Glutamatergic neuron (in vitro differentiated cells): Measurements from ENCODE around the gene ZBBX. TPM values are rescaled to one million over a fixed set of nuclear protein-coding genes. Genes with fewer than 3 reads are reported as not detected.

Experiments used
- DNase-seq: peaks from one replicate; pipeline ENCODE4 v3.0.0; 2022
- H3K27ac Mint-ChIP-seq: one replicate; pipeline ENCODE4 v1.8.0; 2020; ENCODE audit warnings: mild to moderate bottlenecking, mixed read lengths, inconsistent platforms; ENCODE audit not compliant: unreplicated experiment
- H3K27me3 Mint-ChIP-seq: one replicate; pipeline ENCODE4 v1.8.0; 2020; ENCODE audit warnings: mild to moderate bottlenecking, moderate library complexity, mixed read lengths, inconsistent platforms; ENCODE audit not compliant: unreplicated experiment
- H3K36me3 Mint-ChIP-seq: one replicate; pipeline ENCODE4 v1.8.0; 2020; ENCODE audit warnings: mild to moderate bottlenecking, mixed read lengths, inconsistent platforms; ENCODE audit not compliant: unreplicated experiment
- H3K4me1 Mint-ChIP-seq: one replicate; pipeline ENCODE4 v1.8.0; 2020; ENCODE audit warnings: mild to moderate bottlenecking, low read depth, mixed read lengths, inconsistent platforms; ENCODE audit not compliant: unreplicated experiment
- H3K4me3 Mint-ChIP-seq: one replicate; pipeline ENCODE4 v1.8.0; 2020; ENCODE audit warnings: mild to moderate bottlenecking, mixed read lengths, inconsistent platforms; ENCODE audit not compliant: unreplicated experiment
- H3K9me3 Mint-ChIP-seq: one replicate; pipeline ENCODE4 v1.8.0; 2020; ENCODE audit warnings: mild to moderate bottlenecking, moderate library complexity, mixed read lengths, inconsistent platforms; ENCODE audit not compliant: unreplicated experiment
- total RNA-seq: library from RNA; stranded (reverse); fragmentation: NEBNext Ultra II Directional; extraction: Animal tissue kit (Norgen Biotek cat#: 25700); gene quantifications from one replicate; pipeline ENCODE4 v1.2.1, GENCODE V29; 2021; ENCODE audit not compliant: unreplicated experiment
- TF ChIP-seq, protein P1 (sequence below): fragments of 200-600 bp; sonication (generic); IDR thresholded peaks from one replicate; pipeline ENCODE4 v1.5.0; 2021; ENCODE audit not compliant: partially characterized antibody, unreplicated experiment

The ZBBX gene
- total RNA-seq, 1 donor from 2014 or later = 1.4 TPM

GRCh38 chr3:167251678-167252077, 128.4 kb downstream of the ZBBX start:
- DNase-seq = no peak
- Mint-ChIP-seq H3K27ac (no peak overlapping the region), H3K9me3 (peaks cover 2% of the 10 kb centered on the region), H3K4me3 (no peak overlapping the region), H3K27me3 (no peaks in the 10 kb centered on the region), H3K36me3 (no peaks in the 10 kb centered on the region), H3K4me1 (peaks cover 3% of the 10 kb centered on the region)
- TF ChIP-seq, protein P1, sequence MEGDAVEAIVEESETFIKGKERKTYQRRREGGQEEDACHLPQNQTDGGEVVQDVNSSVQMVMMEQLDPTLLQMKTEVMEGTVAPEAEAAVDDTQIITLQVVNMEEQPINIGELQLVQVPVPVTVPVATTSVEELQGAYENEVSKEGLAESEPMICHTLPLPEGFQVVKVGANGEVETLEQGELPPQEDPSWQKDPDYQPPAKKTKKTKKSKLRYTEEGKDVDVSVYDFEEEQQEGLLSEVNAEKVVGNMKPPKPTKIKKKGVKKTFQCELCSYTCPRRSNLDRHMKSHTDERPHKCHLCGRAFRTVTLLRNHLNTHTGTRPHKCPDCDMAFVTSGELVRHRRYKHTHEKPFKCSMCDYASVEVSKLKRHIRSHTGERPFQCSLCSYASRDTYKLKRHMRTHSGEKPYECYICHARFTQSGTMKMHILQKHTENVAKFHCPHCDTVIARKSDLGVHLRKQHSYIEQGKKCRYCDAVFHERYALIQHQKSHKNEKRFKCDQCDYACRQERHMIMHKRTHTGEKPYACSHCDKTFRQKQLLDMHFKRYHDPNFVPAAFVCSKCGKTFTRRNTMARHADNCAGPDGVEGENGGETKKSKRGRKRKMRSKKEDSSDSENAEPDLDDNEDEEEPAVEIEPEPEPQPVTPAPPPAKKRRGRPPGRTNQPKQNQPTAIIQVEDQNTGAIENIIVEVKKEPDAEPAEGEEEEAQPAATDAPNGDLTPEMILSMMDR = no peak

DNA sequence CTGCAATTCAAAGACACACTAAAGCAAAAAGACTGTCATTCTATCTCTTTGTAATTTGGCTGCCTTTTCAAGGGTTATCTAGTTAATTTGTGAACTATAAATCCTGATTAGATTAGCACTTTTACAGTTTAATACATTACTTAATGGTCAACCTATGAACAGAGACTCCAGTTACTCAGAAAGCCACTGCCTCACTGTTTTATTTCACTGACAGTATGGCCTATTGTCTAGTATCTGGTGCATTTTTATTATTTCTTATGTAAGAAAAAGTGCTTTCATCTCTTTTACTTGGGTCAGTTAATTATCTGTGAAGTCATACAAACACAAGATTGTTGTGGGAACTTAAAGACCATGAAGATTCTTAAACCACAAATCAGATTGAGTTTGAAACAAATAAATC, 133.8 kb downstream of the ZBBX start:
- TF ChIP-seq, protein P1 = no peak
- H3K36me3 Mint-ChIP-seq = no peaks in the 10 kb centered on the region
- no peak overlapping the region for H3K4me3 Mint-ChIP-seq
- peaks cover 3% of the 10 kb centered on the region for H3K4me1 Mint-ChIP-seq
- no peak for DNase-seq
- H3K27me3 Mint-ChIP-seq = no peaks in the 10 kb centered on the region
- H3K27ac Mint-ChIP-seq = no peak overlapping the region
- H3K9me3 Mint-ChIP-seq = peaks cover 2% of the 10 kb centered on the region

GRCh38 chr3:167241048-167241845, 138.8 kb downstream of the ZBBX start:
- DNase-seq = no peak
- H3K27me3 Mint-ChIP-seq = no peaks in the 10 kb centered on the region
- H3K9me3 Mint-ChIP-seq = no peaks in the 10 kb centered on the region
- H3K27ac Mint-ChIP-seq = peak overlapping the region; percentile 75
- TF ChIP-seq, protein P1 = no peak
- peak overlapping the region; percentile 26 for H3K4me3 Mint-ChIP-seq
- peaks cover 16% of the 10 kb centered on the region for H3K4me1 Mint-ChIP-seq
- H3K36me3 Mint-ChIP-seq = no peaks in the 10 kb centered on the region

DNA sequence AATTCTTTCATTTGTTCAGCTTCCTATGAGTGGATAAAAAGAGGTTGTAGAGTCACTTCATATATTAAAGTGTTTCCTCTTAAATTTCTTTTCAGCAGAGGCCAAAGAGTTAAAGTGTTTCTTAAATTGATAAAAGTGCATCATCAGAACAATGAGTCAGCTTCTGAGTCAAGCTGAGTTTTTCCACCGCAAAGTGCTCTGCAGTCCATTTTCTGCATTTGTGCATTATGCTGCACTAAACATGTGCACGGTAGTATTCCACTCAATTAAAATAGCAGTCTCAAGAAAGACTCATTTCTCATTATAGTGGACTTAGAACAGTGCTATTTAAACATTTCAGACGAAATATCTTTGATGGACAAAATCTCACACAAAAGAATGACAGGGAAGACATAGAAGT, 152.0 kb downstream of the ZBBX start:
- Mint-ChIP-seq H3K4me1 (no peaks in the 10 kb centered on the region), H3K27ac (no peak overlapping the region), H3K36me3 (no peaks in the 10 kb centered on the region), H3K4me3 (no peak overlapping the region), H3K9me3 (no peaks in the 10 kb centered on the region), H3K27me3 (peaks cover 2% of the 10 kb centered on the region)
- no peak for DNase-seq
- TF ChIP-seq, protein P1 = no peak

- peaks cover 2% of the 10 kb centered on the region for H3K27me3 Mint-ChIP-seq
- TF ChIP-seq, protein P1 = no peak
- H3K27ac Mint-ChIP-seq = no peak overlapping the region
- H3K9me3 Mint-ChIP-seq = no peaks in the 10 kb centered on the region
- no peaks in the 10 kb centered on the region for H3K36me3 Mint-ChIP-seq
- H3K4me3 Mint-ChIP-seq = no peak overlapping the region
- no peaks in the 10 kb centered on the region for H3K4me1 Mint-ChIP-seq
- no peak for DNase-seq
Measured at GRCh38 chr3:167225821-167226220, 154.3 kb downstream of the ZBBX start.
